Hepatocyte (in vitro differentiated cells): ENCODE data around the gene SLC35A3. TPM values are rescaled to one million over a fixed set of nuclear protein-coding genes. Genes with fewer than 3 reads are reported as not detected.

Source experiments
- DNase-seq: peaks from one replicate; pipeline ENCODE4 v3.0.0-alpha.2; 2016; ENCODE audit warnings: low spot score
- H2AFZ ChIP-seq: fragments of 200-600 bp; sonication (generic); 2 replicates; pipeline ENCODE4 v1.6.0; 2016; ENCODE audit warnings: antibody characterized with exemption, mild to moderate bottlenecking
- H3K27ac ChIP-seq: fragments of 200-600 bp; sonication (generic); 2 replicates; pipeline ENCODE4 v1.5.1; 2016; ENCODE audit warnings: mild to moderate bottlenecking
- H3K27me3 ChIP-seq: fragments of 200-600 bp; sonication (generic); 2 replicates; pipeline ENCODE4 v1.6.1; 2016
- H3K36me3 ChIP-seq: fragments of 200-600 bp; sonication (generic); replicated peaks from 2 replicates; pipeline ENCODE4 v1.5.1; 2016; ENCODE audit warnings: low read depth; ENCODE audit not compliant: insufficient read depth
- H3K4me1 ChIP-seq: fragments of 200-600 bp; sonication (generic); 2 replicates; pipeline ENCODE4 v1.5.1; 2016; ENCODE audit warnings: mild to moderate bottlenecking, moderate library complexity; ENCODE audit not compliant: insufficient read depth
- H3K4me2 ChIP-seq: fragments of 200-600 bp; sonication (generic); 2 replicates; pipeline ENCODE4 v1.6.0; 2016
- H3K4me3 ChIP-seq: fragments of 200-600 bp; sonication (generic); 2 replicates; pipeline ENCODE4 v1.5.1; 2016; ENCODE audit warnings: mild to moderate bottlenecking
- H3K79me2 ChIP-seq: fragments of 200-600 bp; sonication (generic); 2 replicates; pipeline ENCODE4 v1.6.0; 2017; ENCODE audit warnings: mild to moderate bottlenecking
- H3K9me2 ChIP-seq: fragments of 200-600 bp; sonication (generic); replicated peaks from 2 replicates; pipeline ENCODE4 v1.6.0; 2017; ENCODE audit warnings: mild to moderate bottlenecking; ENCODE audit not compliant: insufficient read depth
- H3K9me3 ChIP-seq: fragments of 200-600 bp; sonication (generic); 2 replicates; pipeline ENCODE4 v1.5.1; 2016; ENCODE audit warnings: low read depth, mild to moderate bottlenecking
- H4K20me1 ChIP-seq: fragments of 200-600 bp; sonication (generic); 2 replicates; pipeline ENCODE4 v1.6.0; 2016; ENCODE audit warnings: mild to moderate bottlenecking; ENCODE audit not compliant: insufficient read depth, poor library complexity, severe bottlenecking
- EZH2 ChIP-seq: fragments of 200-600 bp; sonication (generic); IDR thresholded peaks from 2 replicates; pipeline ENCODE4 v1.6.1; 2016; ENCODE audit warnings: antibody characterized with exemption, mild to moderate bottlenecking, borderline replicate concordance
- EZH2phosphoT487 ChIP-seq: fragments of 200-600 bp; sonication (generic); IDR thresholded peaks from one replicate; pipeline ENCODE4 v1.6.1; 2018; ENCODE audit warnings: antibody characterized with exemption, mild to moderate bottlenecking, low read depth, moderate library complexity; ENCODE audit not compliant: unreplicated experiment, severe bottlenecking
- WGBS: methylation state at CpG from one replicate; pipeline ENCODE4 v1.1.6; 2016; ENCODE audit warnings: low lambda C conversion rate; ENCODE audit errors: missing lambda C conversion rate; 5-methylcytosine and 5-hydroxymethylcytosine counted together
- polyA plus RNA-seq: library from polyadenylated mRNA; unstranded; fragments of >200 nt; fragmentation: Nextera tagmentation; extraction: Ambion mirVana; gene quantifications from 2 replicates; pipeline ENCODE4 v1.2.1, GENCODE V29; 2016
- total RNA-seq: library from RNA; depleted of rRNA; stranded (reverse); fragments of >200 nt; gene quantifications from 2 replicates; pipeline ENCODE4 v1.2.3, GENCODE V29; 2014
- TF ChIP-seq, protein P1 (sequence below): fragments of 200-600 bp; sonication (generic); IDR thresholded peaks from 2 replicates; pipeline ENCODE4 v1.5.1; 2016; ENCODE audit warnings: antibody characterized with exemption, mild to moderate bottlenecking; ENCODE audit not compliant: poor library complexity

SLC35A3 gene
- total and polyA plus RNA-seq, 2 experiments from 2014 or later = 18.9 to 56.1 TPM

DNA sequence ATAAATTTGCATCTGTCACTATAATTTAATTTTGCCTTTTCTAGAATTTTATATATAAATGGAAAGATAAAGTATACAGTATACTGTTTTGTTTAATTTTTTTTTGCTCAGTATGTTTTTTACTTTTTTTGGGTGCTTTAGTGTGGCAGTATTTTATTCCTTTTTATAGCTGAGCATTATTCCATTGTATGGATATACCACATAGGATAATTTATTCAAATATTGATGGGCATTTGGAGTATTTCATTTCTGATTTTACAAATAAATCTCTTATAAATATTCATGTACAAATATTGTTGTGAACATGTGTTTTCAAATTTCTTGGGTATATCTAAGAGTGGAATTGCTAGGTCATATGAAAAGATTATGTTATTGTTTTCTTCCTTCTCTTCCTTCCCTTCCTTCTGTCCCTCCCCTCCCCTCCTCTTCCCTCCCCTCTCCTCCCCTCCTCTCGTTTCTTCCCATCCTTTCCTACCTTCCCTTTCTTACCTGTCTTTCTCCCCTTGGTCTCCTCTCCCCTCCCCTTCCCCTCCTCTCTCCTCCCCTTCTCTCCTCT is 18.5 kb downstream of the SLC35A3 start:
- no peak for DNase-seq
- H3K9me2 ChIP-seq = no peaks in the 10 kb centered on the region
- H3K4me3 ChIP-seq = no peak overlapping the region
- no peaks in the 10 kb centered on the region for H3K4me1 ChIP-seq
- no peak overlapping the region for H2AFZ ChIP-seq
- H3K27me3 ChIP-seq = no peaks in the 10 kb centered on the region
- no peaks in the 10 kb centered on the region for H3K9me3 ChIP-seq
- no peaks in the 10 kb centered on the region for H3K36me3 ChIP-seq
- H3K4me2 ChIP-seq = no peak overlapping the region
- H3K27ac ChIP-seq = no peak overlapping the region
- no CpG with 5 or more reads among the region's 1 CpG for WGBS
- H3K79me2 ChIP-seq = peaks cover 85% of the 10 kb centered on the region
- TF ChIP-seq EZH2 (no peak), EZH2phosphoT487 (no peak)
- TF ChIP-seq, protein P1, sequence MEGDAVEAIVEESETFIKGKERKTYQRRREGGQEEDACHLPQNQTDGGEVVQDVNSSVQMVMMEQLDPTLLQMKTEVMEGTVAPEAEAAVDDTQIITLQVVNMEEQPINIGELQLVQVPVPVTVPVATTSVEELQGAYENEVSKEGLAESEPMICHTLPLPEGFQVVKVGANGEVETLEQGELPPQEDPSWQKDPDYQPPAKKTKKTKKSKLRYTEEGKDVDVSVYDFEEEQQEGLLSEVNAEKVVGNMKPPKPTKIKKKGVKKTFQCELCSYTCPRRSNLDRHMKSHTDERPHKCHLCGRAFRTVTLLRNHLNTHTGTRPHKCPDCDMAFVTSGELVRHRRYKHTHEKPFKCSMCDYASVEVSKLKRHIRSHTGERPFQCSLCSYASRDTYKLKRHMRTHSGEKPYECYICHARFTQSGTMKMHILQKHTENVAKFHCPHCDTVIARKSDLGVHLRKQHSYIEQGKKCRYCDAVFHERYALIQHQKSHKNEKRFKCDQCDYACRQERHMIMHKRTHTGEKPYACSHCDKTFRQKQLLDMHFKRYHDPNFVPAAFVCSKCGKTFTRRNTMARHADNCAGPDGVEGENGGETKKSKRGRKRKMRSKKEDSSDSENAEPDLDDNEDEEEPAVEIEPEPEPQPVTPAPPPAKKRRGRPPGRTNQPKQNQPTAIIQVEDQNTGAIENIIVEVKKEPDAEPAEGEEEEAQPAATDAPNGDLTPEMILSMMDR = no peak
- H4K20me1 ChIP-seq = peaks cover 5% of the 10 kb centered on the region

DNA sequence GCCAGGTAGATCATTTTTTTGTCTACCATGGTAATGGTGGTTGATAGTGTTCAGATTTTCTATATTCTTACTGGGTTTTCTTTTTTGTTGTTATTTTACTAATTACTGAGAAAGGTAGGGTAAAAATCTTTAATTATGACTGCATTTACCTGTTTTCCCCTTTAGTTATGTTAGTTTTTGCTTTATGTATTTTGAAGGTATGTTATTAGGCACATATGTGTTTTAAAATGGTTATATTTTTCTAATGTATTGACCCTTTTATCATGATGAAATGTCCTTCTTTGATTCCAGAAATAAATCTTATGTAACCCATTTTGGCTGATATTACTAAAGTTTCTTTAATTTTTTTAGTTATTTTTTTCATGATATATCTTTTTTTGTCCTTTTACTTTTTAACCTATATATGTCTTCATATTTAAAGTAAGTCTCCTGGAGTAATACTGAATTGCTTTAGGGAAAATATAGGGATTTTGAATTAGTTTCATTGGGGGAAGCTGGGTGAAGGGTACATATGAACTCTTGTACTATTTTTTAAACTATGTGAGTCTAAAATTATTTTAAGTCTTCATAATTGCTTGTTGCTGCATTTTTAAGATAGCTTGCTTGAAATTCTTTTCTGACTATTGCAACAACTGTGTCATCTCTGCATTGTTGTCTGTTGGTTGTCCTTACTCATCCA is 22.4 kb downstream of the SLC35A3 start:
- no peak overlapping the region for H2AFZ ChIP-seq
- no peaks in the 10 kb centered on the region for H3K9me2 ChIP-seq
- no peak overlapping the region for H3K27ac ChIP-seq
- H3K27me3 ChIP-seq = no peaks in the 10 kb centered on the region
- no peak for DNase-seq
- TF ChIP-seq EZH2 = no peak
- TF ChIP-seq, protein P1 = no peak
- TF ChIP-seq EZH2phosphoT487 = no peak
- H3K9me3 ChIP-seq = no peaks in the 10 kb centered on the region
- no peaks in the 10 kb centered on the region for H3K4me1 ChIP-seq
- H3K36me3 ChIP-seq = no peaks in the 10 kb centered on the region
- H3K4me3 ChIP-seq = no peak overlapping the region
- no peak overlapping the region for H3K4me2 ChIP-seq
- peaks cover 48% of the 10 kb centered on the region for H3K79me2 ChIP-seq
- H4K20me1 ChIP-seq = no peaks in the 10 kb centered on the region

DNA sequence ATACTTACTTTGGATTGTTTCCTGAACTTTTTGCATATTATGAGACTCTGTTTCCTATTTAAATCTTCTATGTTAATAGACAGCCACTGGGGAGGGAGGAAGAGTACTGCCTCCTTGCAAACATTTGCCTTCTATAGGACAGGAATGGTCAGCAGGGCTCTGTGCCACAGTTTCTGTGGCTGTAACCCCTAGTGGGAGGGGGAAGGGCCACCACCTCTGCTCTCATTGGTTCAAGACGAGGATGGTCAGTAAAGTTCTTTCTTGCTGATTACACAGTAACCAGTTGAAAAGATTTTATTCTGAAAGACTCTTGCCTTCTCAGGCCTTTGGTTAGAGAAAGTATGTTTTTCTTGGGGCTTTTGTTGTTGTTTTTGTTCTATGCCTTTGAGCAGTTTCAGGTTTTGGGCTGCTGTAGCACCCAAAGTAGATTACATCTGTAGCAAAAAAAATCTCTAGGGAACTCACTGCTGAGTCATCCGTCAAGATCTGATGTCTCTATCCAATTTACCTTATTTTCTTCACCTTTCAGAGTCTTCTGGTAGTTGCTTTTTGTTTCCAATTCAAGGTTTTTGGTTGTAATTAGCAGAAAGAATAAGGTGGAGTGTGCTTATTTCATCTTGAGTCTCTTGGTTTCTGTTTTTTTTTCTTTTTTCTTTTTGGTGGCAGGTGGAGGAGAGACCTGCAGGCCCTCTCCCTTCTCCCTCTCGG is 23.1 kb downstream of the SLC35A3 start:
- Histone ChIP-seq H3K36me3 (no peaks in the 10 kb centered on the region), H3K27ac (no peak overlapping the region), H3K9me2 (no peaks in the 10 kb centered on the region), H3K4me2 (no peak overlapping the region), H3K4me3 (no peak overlapping the region), H2AFZ (no peak overlapping the region), H4K20me1 (no peaks in the 10 kb centered on the region), H3K79me2 (peaks cover 40% of the 10 kb centered on the region), H3K9me3 (no peaks in the 10 kb centered on the region), H3K27me3 (no peaks in the 10 kb centered on the region), H3K4me1 (no peaks in the 10 kb centered on the region)
- no peak for TF ChIP-seq EZH2phosphoT487
- TF ChIP-seq, protein P1 = no peak
- no peak for TF ChIP-seq EZH2
- WGBS = 93% methylated on average over 3 of the region's 3 CpGs
- no peak for DNase-seq
